ACHN (cell line): ENCODE data around the gene SSBP2.

ENCODE experiments used
- DNase-seq: peaks from one replicate; pipeline ENCODE4 v3.0.0-alpha.2; 2015
- in situ Hi-C: cut with HindIII; loops from 2 replicates; pipeline ENCODE4 v1.10.0; 2017; ENCODE audit warnings: low sequenced_read_pairs, low pct_ligation_motif_present, low pct_unique_long_range_greater_than_20kb

The SSBP2 gene

DNA sequence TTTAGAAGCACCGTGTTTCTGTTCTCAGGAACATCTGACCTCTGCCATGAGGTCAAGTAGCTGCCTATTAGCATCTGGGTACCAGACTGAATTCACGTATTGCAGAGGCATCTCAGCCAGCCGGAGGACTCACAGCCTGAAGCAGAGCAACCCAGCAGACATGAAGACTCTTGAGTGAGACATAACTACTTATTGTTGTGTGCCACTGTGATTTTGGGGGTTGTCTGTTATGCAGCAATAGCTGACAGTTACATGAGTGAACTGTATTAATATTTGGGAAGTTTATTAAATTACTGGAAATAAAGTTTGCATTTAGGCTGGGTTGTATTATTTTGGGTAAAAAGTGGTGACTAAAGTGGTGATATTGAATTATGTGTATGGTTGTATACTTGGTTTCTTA lies 355.6 kb downstream of the SSBP2 start:
- in situ Hi-C loops = no loop called here
- no peak for DNase-seq

DNA sequence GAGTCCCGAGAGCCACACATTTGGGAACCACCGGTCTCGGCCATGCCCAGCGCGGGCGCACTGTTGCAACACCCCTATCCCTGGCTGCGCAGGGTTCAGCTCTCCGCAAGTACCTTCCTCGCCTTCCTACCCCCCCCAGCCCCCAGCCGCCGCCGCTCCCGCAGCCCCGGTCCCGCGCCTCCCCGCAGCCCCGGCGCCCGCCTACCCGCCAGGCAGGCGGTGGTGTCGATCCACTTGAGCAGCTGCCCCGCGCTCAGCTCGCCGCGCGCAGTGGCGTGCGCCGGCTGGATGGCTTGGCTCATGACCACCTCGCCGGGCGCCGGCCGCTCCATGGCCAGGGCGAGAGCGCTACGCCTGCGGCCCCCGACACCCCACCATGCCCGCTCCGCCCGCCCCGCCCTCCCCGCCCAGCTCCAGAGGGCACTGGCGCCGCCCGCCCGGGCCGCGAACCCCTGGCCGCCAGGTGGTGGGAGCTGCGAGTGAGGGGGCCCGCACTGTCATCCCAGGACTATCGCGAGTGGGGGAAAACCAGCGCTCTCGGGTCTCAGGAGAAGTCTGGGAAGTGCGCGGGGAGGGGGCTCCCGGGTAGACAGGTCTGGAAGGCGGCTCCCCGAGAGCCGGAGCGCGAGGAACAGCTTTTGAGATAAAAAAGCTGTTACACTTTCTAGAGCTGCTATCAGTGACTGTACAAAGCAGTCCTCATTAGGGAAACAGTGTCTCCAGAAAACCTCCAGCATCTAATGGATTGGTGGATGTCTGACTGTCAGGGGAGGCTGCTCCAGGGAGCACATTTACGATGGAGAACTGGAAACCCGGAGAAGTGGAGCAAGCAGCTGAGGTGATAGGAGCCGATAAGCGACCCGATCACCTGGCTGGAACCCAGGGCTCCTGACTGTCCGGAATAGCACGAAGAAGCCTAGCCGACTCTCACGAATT lies 356.8 kb downstream of the SSBP2 start, which contains the start of gene ACOT12:
TSS of gene ACOT12 (minus strand) at position 352 of the 936 bp plus-strand sequence. CDS start at position 332, 20 bp downstream.
- DNase-seq = peak; percentile 3
- in situ Hi-C loops = no loop called here

GRCh38 chr5:81393430-81393782 lies 357.5 kb downstream of the SSBP2 start:
- in situ Hi-C loops = no loop called here
- no peak for DNase-seq

- DNase-seq = no peak
- in situ Hi-C loops = no loop called here
Measured at GRCh38 chr5:81389025-81389424, 361.9 kb downstream of the SSBP2 start.

GRCh38 chr5:81388169-81388568 lies 362.7 kb downstream of the SSBP2 start:
- no peak for DNase-seq
- in situ Hi-C loops = no loop called here

- DNase-seq = no peak
- in situ Hi-C loops = no loop called here
Measured at GRCh38 chr5:81383867-81384266, 367.0 kb downstream of the SSBP2 start.

- DNase-seq = no peak
- in situ Hi-C loops = no loop called here
Measured at GRCh38 chr5:81371354-81371876, 379.5 kb downstream of the SSBP2 start.

DNA sequence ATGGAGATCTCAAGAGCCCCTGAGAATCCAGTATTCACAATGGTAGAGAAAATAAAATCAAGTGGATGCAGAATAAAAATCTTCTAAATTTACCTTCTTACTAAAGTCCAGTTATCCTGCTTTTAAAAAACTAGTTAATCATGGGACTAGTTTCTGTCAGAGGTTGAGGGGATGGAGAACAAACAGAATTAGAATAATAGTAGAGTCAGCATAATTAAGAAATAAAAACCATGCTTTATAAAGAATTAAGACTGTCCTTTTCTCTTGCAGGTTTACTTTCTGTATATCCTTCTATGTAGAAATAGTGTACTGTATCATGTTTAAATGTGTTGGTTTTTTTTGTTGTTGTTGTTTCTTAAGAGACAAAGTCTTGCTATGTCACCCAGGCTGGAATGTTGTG lies 380.0 kb downstream of the SSBP2 start:
- in situ Hi-C loops = no loop called here
- no peak for DNase-seq

GRCh38 chr5:81365541-81365940 lies 385.4 kb downstream of the SSBP2 start:
- in situ Hi-C loops = no loop called here
- no peak for DNase-seq

- in situ Hi-C loops = no loop called here
- no peak for DNase-seq
Measured at GRCh38 chr5:81363093-81363871, 387.6 kb downstream of the SSBP2 start.
